PFSK-1 (cell line): ENCODE results near the gene PDCD2L.

Source experiments
- POLR2AphosphoS5 ChIP-seq: IDR thresholded peaks from 2 replicates; pipeline ENCODE4 v1.6.1; 2012; ENCODE audit warnings: low read depth, mild to moderate bottlenecking, control low read depth, low read length, moderate library complexity
- REST ChIP-seq, 2 experiments: IDR thresholded peaks; 2 replicates each; pipeline versions ENCODE4 v1.6.1 to v1.8.0; 2011 to 2012; ENCODE audit warnings: low read depth in 2 of 2, low read length in 2 of 2, control low read depth in 1 of 2, inconsistent platforms in 1 of 2, mild to moderate bottlenecking in 1 of 2, moderate library complexity in 1 of 2; ENCODE audit not compliant: insufficient read depth in 1 of 2
- SIN3A ChIP-seq: IDR thresholded peaks from 2 replicates; pipeline ENCODE4 v1.6.1; 2012; ENCODE audit warnings: mild to moderate bottlenecking, low read length, moderate library complexity, borderline replicate concordance; ENCODE audit not compliant: insufficient read depth

DNA sequence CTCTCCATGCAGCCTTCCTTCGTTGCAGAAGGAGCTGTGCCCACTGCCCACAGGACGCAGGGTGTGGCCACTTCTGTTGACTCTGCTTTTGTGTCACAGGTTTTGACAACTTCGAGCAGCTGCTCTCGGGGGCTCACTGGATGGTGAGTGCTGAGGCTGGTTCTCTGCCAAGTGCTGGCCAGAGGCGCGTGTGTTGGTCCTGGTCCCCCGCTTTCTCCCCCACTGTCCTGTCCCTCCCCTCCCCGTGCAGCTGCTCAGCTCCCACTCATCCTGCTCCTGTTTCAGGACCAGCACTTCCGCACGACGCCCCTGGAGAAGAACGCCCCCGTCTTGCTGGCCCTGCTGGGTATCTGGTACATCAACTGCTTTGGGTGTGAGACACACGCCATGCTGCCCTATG is 10.6 kb upstream of the PDCD2L start:
- TF ChIP-seq SIN3A: no peak
- no peak for TF ChIP-seq REST (IDR thresholded peaks at IDR 0.05; ENCODE audit: insufficient read depth in 1 of 2, low read depth in 2 of 2, low read length in 2 of 2)
- TF ChIP-seq POLR2AphosphoS5: no peak
